H1 (cell line): ENCODE measurements around the gene OS9. TPM values are rescaled to one million over a fixed set of nuclear protein-coding genes. Genes with fewer than 3 reads are reported as not detected.
"Not testable (repeated sequence)": the region's sequence is repeated elsewhere in the genome, so short reads cannot be mapped to it uniquely, and the experiment has no call there.

Experiments
- CTCF ChIA-PET: fragments of 300-600 bp; sonication (Branson Sonifier 250); formaldehyde crosslinking; loops from one replicate; lab custom pipeline; 2021; ENCODE audit not compliant: partially characterized antibody; lab: Charles Lee
- POLR2A ChIA-PET: fragments of 300-600 bp; sonication (Branson Sonifier 250); formaldehyde crosslinking; loops from one replicate; lab custom pipeline; 2021; ENCODE audit warnings: inconsistent platforms; ENCODE audit not compliant: partially characterized antibody; lab: Charles Lee
- DNase-seq, 2 experiments: peaks; one replicate each; pipeline versions ENCODE4 v3.0.0 to v3.0.0-alpha.2; 2010 to 2022; ENCODE audit warnings: low spot score in 2 of 2, low read depth in 1 of 2, mixed read lengths in 1 of 2
- FAIRE-seq: peaks from 2 replicates; lab custom pipeline; 2011; peaks lifted over from hg19 to GRCh38; lab: Jason Lieb, UNC
- H2AFZ ChIP-seq: 2 replicates; pipeline ENCODE4 v1.8.1; 2012; ENCODE audit warnings: low read length, inconsistent platforms
- H2AK5ac ChIP-seq: 2 replicates; pipeline ENCODE4 v1.6.1; 2013; ENCODE audit warnings: low read depth, low read length
- H2BK120ac ChIP-seq: replicated peaks from 2 replicates; pipeline ENCODE3; 2013; ENCODE audit warnings: low read depth, low read length, inconsistent platforms
- H2BK12ac ChIP-seq: 2 replicates; pipeline ENCODE4 v1.6.1; 2013; ENCODE audit warnings: low read depth, low read length
- H2BK15ac ChIP-seq: 2 replicates; pipeline ENCODE4 v1.6.1; 2013; ENCODE audit warnings: low read length
- H2BK20ac ChIP-seq: 2 replicates; pipeline ENCODE4 v1.6.1; 2013; ENCODE audit warnings: low read length
- H2BK5ac ChIP-seq: 2 replicates; pipeline ENCODE4 v1.6.1; 2013; ENCODE audit warnings: low read depth, low read length
- H3K14ac ChIP-seq: 2 replicates; pipeline ENCODE4 v1.6.1; 2013; ENCODE audit warnings: inconsistent platforms; ENCODE audit not compliant: insufficient read length
- H3K18ac ChIP-seq: 2 replicates; pipeline ENCODE4 v1.6.1; 2013; ENCODE audit warnings: low read length; ENCODE audit errors: extremely low read depth
- H3K23ac ChIP-seq: 2 replicates; pipeline ENCODE4 v1.6.1; 2013; ENCODE audit warnings: inconsistent platforms; ENCODE audit not compliant: insufficient read length
- H3K23me2 ChIP-seq: 2 replicates; pipeline ENCODE4 v1.6.1; 2013; ENCODE audit warnings: low read depth, low read length
- H3K27ac ChIP-seq: 2 replicates; pipeline ENCODE4 v1.6.1; 2011; ENCODE audit warnings: low read depth, low read length, inconsistent platforms
- H3K27me3 ChIP-seq, 4 experiments: replicated peaks in 1 of 4; 1 replicate in 1 of 4; 2 replicates in 3 of 4; pipeline versions ENCODE4 v1.6.1 to v1.8.1; 2011 to 2013; ENCODE audit warnings: low read length in 3 of 4, mild to moderate bottlenecking in 3 of 4, inconsistent platforms in 2 of 4, mixed read lengths in 2 of 4, moderate library complexity in 1 of 4; ENCODE audit not compliant: control insufficient read depth in 3 of 4, insufficient read depth in 3 of 4; ENCODE audit errors: extremely low read depth in 1 of 4
- H3K36me3 ChIP-seq, 4 experiments: 2 replicates each; pipeline versions ENCODE4 v1.6.1 to v1.8.1; 2011 to 2013; ENCODE audit warnings: mild to moderate bottlenecking in 4 of 4, low read length in 3 of 4, moderate library complexity in 2 of 4, control low read depth in 1 of 4, inconsistent platforms in 1 of 4; ENCODE audit not compliant: insufficient read depth in 4 of 4, control insufficient read depth in 2 of 4
- H3K4ac ChIP-seq: replicated peaks from 2 replicates; pipeline ENCODE3; 2013; ENCODE audit warnings: low read length, low read depth, mixed read lengths, inconsistent platforms; ENCODE audit not compliant: insufficient read length
- H3K4me1 ChIP-seq, 4 experiments: replicated peaks in 1 of 4; 1 replicate in 1 of 4; 2 replicates in 3 of 4; pipeline versions ENCODE4 v1.6.1 to v1.8.1; 2011 to 2013; ENCODE audit warnings: low read length in 3 of 4, inconsistent platforms in 2 of 4, mixed read lengths in 1 of 4; ENCODE audit not compliant: insufficient read depth in 4 of 4, control insufficient read depth in 3 of 4
- H3K4me2 ChIP-seq, 2 experiments: 2 replicates each; pipeline versions ENCODE4 v1.6.1 to v1.8.1; 2011 to 2013; ENCODE audit warnings: low read depth in 2 of 2, low read length in 2 of 2, control low read depth in 1 of 2, inconsistent platforms in 1 of 2, mild to moderate bottlenecking in 1 of 2; ENCODE audit not compliant: insufficient read depth in 1 of 2
- H3K4me3 ChIP-seq, 4 experiments: fragments of 200-600, 300-600 bp in 1 of 4; sonication (generic), shearing (Covaris generic), sonication (Bioruptor Twin) in 1 of 4; 2 replicates each; pipeline versions ENCODE4 v1.5.1 to v1.8.1; 2011 to 2016; ENCODE audit warnings: low read length in 4 of 4, low read depth in 3 of 4, control low read depth in 2 of 4, inconsistent platforms in 2 of 4, mild to moderate bottlenecking in 2 of 4, mixed read lengths in 1 of 4, moderate library complexity in 1 of 4; ENCODE audit not compliant: insufficient read depth in 2 of 4; ENCODE audit errors: extremely low read depth in 1 of 4
- H3K56ac ChIP-seq: replicated peaks from 2 replicates; pipeline ENCODE3; 2013; ENCODE audit warnings: low read depth, mild to moderate bottlenecking, mixed read lengths, low read length, inconsistent platforms; ENCODE audit not compliant: insufficient read length
- H3K79me1 ChIP-seq: 2 replicates; pipeline ENCODE4 v1.6.1; 2013; ENCODE audit warnings: low read depth, low read length, control low read depth
- H3K79me2 ChIP-seq, 2 experiments: 2 replicates each; pipeline versions ENCODE4 v1.6.1 to v1.8.1; 2012 to 2013; ENCODE audit warnings: low read length in 2 of 2, mild to moderate bottlenecking in 2 of 2, inconsistent platforms in 1 of 2; ENCODE audit not compliant: insufficient read depth in 2 of 2, control insufficient read depth in 1 of 2
- H3K9ac ChIP-seq, 4 experiments: replicated peaks in 1 of 4; 1 replicate in 1 of 4; 2 replicates in 3 of 4; pipeline versions ENCODE4 v1.6.1 to v1.8.1; 2011 to 2013; ENCODE audit warnings: low read depth in 3 of 4, low read length in 3 of 4, control low read depth in 2 of 4, mild to moderate bottlenecking in 2 of 4, moderate library complexity in 2 of 4, inconsistent platforms in 1 of 4; ENCODE audit errors: extremely low read depth in 1 of 4
- H3K9me3 ChIP-seq, 2 experiments: 2 replicates each; pipeline versions ENCODE4 v1.6.1 to v1.8.1; 2012 to 2013; ENCODE audit warnings: mild to moderate bottlenecking in 2 of 2, moderate library complexity in 2 of 2, control low read depth in 1 of 2, inconsistent platforms in 1 of 2, low read depth in 1 of 2, low read length in 1 of 2, mixed read lengths in 1 of 2; ENCODE audit not compliant: insufficient read depth in 2 of 2
- H4K20me1 ChIP-seq, 2 experiments: replicated peaks in 1 of 2; 2 replicates each; pipeline versions ENCODE3 to v1.8.1; 2011 to 2013; ENCODE audit warnings: inconsistent platforms in 2 of 2, low read length in 2 of 2, mild to moderate bottlenecking in 1 of 2; ENCODE audit not compliant: insufficient read depth in 2 of 2, control insufficient read depth in 1 of 2
- H4K5ac ChIP-seq: 2 replicates; pipeline ENCODE4 v1.6.1; 2013; ENCODE audit warnings: low read length, low read depth, mixed read lengths, inconsistent platforms; ENCODE audit not compliant: insufficient read length
- H4K8ac ChIP-seq: 2 replicates; pipeline ENCODE4 v1.8.0; 2013; ENCODE audit warnings: mild to moderate bottlenecking, moderate library complexity, low read length, inconsistent platforms; ENCODE audit not compliant: insufficient read depth; ENCODE audit errors: extremely low read depth
- H4K91ac ChIP-seq: replicated peaks from 2 replicates; pipeline ENCODE3; 2013; ENCODE audit warnings: low read length, mixed read lengths, inconsistent platforms; ENCODE audit not compliant: insufficient read length
- WGBS, 2 experiments: shearing (Covaris generic) in 1 of 2; methylation state at CpG; one replicate each; pipeline versions ENCODE4 v1.1.6 to v1.1.7; 2013 to 2015; ENCODE audit warnings: low lambda C conversion rate in 2 of 2, mixed read lengths in 2 of 2, inconsistent platforms in 1 of 2, low coverage in 1 of 2, missing lambda C conversion rate in 1 of 2; ENCODE audit not compliant: insufficient replicate concordance in 2 of 2, insufficient coverage in 1 of 2, insufficient read length in 1 of 2; ENCODE audit errors: extremely low coverage in 1 of 2, missing lambda C conversion rate in 1 of 2; 5-methylcytosine and 5-hydroxymethylcytosine counted together
- polyA plus RNA-seq, 7 experiments: library from polyadenylated mRNA; depleted of rRNA in 3 of 7; stranded (reverse) in 5 of 7; unstranded in 2 of 7; fragments of >200 nt in 5 of 7; fragments of 200-250 nt in 2 of 7; gene quantifications; 1 replicate in 5 of 7; 2 replicates in 1 of 7; 4 replicates in 1 of 7; pipeline versions ENCODE4 v1.2.1 to v1.2.3, GENCODE V29; 2011 to 2013; ENCODE audit warnings: missing spikeins in 2 of 7, mixed read lengths in 2 of 7
- total RNA-seq: library from RNA; stranded (reverse); fragmentation: NEBNext Ultra II Directional; extraction: Animal tissue kit (Norgen Biotek cat#: 25700); gene quantifications from 2 replicates; pipeline ENCODE4 v1.2.1, GENCODE V29; 2021

Gene OS9
- total and polyA plus RNA-seq, 2 of the 8 experiments (the other 6 are each of a cell fraction or from before 2014, with no cell fraction given) = 71.0 to 108 TPM

DNA sequence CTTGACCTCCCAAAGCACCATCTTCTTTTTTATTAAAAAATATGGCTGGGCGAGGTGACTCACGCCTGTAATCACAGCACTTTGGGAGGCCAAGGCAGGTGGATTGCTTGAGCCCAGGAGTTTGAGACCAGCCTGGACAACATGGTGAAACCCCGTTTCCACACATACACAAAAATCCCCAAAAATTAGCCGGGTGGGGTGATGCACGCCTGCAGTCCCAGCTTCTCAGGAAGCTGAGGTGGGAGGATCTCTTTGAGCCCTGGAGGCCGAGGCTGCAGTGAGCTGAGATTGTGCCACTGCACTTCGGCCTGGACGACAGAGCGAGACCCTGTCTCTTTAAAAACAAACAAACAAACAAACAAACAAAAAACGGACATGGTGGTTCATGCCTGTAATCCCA, 24.2 kb upstream of the OS9 start:
- H3K4me1 ChIP-seq, H2BK120ac ChIP-seq, H3K23me2 ChIP-seq, H3K18ac ChIP-seq, H3K9ac ChIP-seq, H4K20me1 ChIP-seq, H4K91ac ChIP-seq, CTCF ChIA-PET, H3K27me3 ChIP-seq, H3K4me3 ChIP-seq, H3K27ac ChIP-seq, H3K14ac ChIP-seq, H4K5ac ChIP-seq, H2AK5ac ChIP-seq, H2BK5ac ChIP-seq, H3K79me1 ChIP-seq, H3K23ac ChIP-seq, H3K4ac ChIP-seq, H2BK20ac ChIP-seq, H2BK12ac ChIP-seq, H3K79me2 ChIP-seq, FAIRE-seq, H3K36me3 ChIP-seq, H3K4me2 ChIP-seq, H2AFZ ChIP-seq, H4K8ac ChIP-seq, H3K56ac ChIP-seq, DNase-seq, POLR2A ChIA-PET, H2BK15ac ChIP-seq: not testable (repeated sequence)
- peaks cover 2 to 24% of the 10 kb centered on the region in 2 experiments; a peak in 3 of 4 replicates for H3K9me3 ChIP-seq
- 82% methylated on average over 10 of the region's 10 CpGs; no CpG with 5 or more reads in 1 of the 2 experiments for WGBS, 2 experiments

DNA sequence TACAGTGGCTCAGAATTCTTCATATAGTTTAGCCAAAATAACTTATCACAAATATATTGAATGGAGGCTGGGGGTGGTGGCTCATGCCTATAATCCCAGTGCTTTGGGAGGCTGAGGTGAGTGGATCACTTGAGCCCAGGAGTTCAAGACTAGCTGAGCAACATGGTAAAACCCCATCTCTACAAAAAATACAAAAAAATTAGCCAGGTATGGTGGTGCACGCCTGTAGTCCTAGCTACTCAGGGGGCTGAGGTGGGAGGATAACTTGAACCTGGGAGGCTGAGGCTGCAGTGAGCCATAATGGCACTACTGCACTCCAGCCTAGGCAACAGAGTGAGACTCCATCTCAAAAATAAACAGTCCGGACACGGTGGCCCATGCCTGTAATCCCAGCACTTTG, 22.1 kb upstream of the OS9 start:
- not testable (repeated sequence) for H3K56ac ChIP-seq, H3K4me1 ChIP-seq, H2BK12ac ChIP-seq, H2AFZ ChIP-seq, H2BK120ac ChIP-seq, H2BK5ac ChIP-seq, H3K23ac ChIP-seq, H3K27ac ChIP-seq, H4K91ac ChIP-seq, H2BK15ac ChIP-seq, H4K20me1 ChIP-seq, H3K18ac ChIP-seq, H3K27me3 ChIP-seq, H2BK20ac ChIP-seq, H3K4ac ChIP-seq, H4K5ac ChIP-seq, H2AK5ac ChIP-seq, H3K79me2 ChIP-seq, H3K23me2 ChIP-seq, H4K8ac ChIP-seq, H3K79me1 ChIP-seq, FAIRE-seq, DNase-seq, H3K4me3 ChIP-seq, H3K36me3 ChIP-seq, H3K4me2 ChIP-seq, H3K9ac ChIP-seq, H3K14ac ChIP-seq
- peaks cover 2 to 18% of the 10 kb centered on the region in 2 experiments for H3K9me3 ChIP-seq
- POLR2A ChIA-PET = interaction anchor here (2.2 kb wide), 1 partner anchor 19 kb away, joined by 6 read pairs; no protein-coding TSS in a partner anchor
- CTCF ChIA-PET = interaction anchor here (1.1 to 2.0 kb wide), 4 partner anchors 16 to 88 kb away, joined by 3 to 6 read pairs (median 5); no protein-coding TSS in a partner anchor
- 88% methylated on average over 3 of the region's 3 CpGs; no CpG with 5 or more reads in 1 of the 2 experiments for WGBS, 2 experiments
